Lower leg skin (tissue), 3 donors: ENCODE data around the gene FCGBP.

ENCODE experiments used
- POLR2A ChIP-seq, 2 donors: fragments of 450-650 bp; IDR thresholded peaks; one replicate each; pipeline ENCODE4 v1.6.1; 2016 to 2017; ENCODE audit warnings: antibody characterized with exemption in 2 of 2, mild to moderate bottlenecking in 1 of 2, moderate library complexity in 1 of 2
- TF ChIP-seq, protein P1 (sequence below), 3 donors: fragments of 450-650 bp; IDR thresholded peaks; one replicate each; pipeline ENCODE4 v1.5.1; 2016; ENCODE audit warnings: antibody characterized with exemption in 3 of 3, mild to moderate bottlenecking in 3 of 3, moderate library complexity in 2 of 3

DNA sequence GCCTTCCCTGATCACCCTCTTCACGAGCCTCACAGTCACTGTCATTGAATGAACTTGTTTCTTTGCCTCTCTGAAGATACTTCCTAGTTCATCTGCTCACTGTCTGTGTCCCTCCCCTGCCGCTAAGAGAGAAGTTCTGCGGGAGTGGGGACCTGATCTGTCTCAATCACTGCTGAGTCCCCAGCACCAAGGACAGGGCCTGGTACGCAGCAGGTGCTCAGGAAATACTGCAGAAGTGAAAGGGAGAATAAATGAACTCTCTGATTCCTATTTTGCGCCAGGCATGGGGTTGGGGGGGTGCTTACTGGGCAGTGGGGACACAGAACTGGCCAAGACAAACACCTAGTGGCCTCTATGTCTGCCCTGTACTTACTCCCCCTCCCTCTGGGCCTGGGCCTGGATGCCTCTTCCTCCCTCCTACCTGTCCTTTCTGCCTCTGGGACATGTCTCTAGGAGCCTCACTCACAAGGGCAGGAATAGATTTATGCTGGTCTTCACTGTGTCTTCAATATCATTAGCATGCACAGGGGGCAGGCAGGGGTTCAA is 17.5 kb downstream of the FCGBP start:
- TF ChIP-seq, protein P1, sequence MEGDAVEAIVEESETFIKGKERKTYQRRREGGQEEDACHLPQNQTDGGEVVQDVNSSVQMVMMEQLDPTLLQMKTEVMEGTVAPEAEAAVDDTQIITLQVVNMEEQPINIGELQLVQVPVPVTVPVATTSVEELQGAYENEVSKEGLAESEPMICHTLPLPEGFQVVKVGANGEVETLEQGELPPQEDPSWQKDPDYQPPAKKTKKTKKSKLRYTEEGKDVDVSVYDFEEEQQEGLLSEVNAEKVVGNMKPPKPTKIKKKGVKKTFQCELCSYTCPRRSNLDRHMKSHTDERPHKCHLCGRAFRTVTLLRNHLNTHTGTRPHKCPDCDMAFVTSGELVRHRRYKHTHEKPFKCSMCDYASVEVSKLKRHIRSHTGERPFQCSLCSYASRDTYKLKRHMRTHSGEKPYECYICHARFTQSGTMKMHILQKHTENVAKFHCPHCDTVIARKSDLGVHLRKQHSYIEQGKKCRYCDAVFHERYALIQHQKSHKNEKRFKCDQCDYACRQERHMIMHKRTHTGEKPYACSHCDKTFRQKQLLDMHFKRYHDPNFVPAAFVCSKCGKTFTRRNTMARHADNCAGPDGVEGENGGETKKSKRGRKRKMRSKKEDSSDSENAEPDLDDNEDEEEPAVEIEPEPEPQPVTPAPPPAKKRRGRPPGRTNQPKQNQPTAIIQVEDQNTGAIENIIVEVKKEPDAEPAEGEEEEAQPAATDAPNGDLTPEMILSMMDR (IDR thresholded peaks at IDR 0.05) = no peak
- TF ChIP-seq POLR2A (IDR thresholded peaks at IDR 0.05) = no peak
